Right renal cortex interstitium (tissue), 3 donors: ENCODE data around the gene APCDD1L. TPM values are rescaled to one million over a fixed set of nuclear protein-coding genes. Genes with fewer than 3 reads are reported as not detected.
"Not testable (repeated sequence)": the region's sequence is repeated elsewhere in the genome, so short reads cannot be mapped to it uniquely, and the experiment has no call there.

Experiments used
- DNase-seq, 3 donors: peaks; one replicate each; pipeline ENCODE4 v3.0.0-alpha.2; 2013; ENCODE audit warnings: low read depth in 3 of 3, low spot score in 2 of 3
- polyA plus RNA-seq, 3 donors: library from polyadenylated mRNA; unstranded; fragments of 120-200 nt; gene quantifications; one replicate each; pipeline ENCODE4 v1.2.1, GENCODE V29; 2013; ENCODE audit not compliant: insufficient read length in 3 of 3

Gene APCDD1L
- polyA plus RNA-seq, 3 donors, result 9.4 to 14.0 (median 13.8) TPM

DNA sequence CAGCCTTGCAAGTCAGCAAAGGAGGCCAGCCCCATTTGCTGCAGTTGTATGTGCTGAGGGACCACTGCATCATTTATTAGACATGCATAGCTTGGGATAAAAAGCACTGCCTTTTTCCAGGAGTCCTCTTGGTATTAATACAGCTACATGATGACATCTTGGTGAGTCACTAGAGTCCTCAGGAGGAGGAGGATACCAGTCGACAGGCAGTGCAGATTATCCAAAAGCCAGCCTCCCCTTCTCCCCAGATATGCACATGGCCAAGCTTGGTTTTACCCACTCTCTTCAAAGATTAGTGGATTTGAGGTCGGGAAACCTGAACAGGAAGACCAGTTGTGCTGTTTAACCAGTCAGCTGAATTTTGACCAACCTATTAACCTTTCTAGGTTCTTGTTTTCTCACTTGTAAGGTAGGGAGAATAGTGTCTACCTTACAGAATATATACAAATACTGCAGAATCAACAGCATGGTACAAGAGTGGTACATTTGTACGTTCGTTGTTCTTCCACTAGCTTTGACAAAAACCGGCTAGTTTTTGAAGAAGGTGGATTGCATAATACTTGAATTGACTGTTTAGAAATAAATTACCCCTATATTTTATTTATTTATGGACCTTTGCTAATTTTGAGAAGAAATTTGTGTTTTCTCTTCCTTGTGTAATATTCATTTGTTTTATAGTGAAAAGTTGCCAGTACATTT is 94.3 kb downstream of the APCDD1L start:
- no peak for DNase-seq

DNA sequence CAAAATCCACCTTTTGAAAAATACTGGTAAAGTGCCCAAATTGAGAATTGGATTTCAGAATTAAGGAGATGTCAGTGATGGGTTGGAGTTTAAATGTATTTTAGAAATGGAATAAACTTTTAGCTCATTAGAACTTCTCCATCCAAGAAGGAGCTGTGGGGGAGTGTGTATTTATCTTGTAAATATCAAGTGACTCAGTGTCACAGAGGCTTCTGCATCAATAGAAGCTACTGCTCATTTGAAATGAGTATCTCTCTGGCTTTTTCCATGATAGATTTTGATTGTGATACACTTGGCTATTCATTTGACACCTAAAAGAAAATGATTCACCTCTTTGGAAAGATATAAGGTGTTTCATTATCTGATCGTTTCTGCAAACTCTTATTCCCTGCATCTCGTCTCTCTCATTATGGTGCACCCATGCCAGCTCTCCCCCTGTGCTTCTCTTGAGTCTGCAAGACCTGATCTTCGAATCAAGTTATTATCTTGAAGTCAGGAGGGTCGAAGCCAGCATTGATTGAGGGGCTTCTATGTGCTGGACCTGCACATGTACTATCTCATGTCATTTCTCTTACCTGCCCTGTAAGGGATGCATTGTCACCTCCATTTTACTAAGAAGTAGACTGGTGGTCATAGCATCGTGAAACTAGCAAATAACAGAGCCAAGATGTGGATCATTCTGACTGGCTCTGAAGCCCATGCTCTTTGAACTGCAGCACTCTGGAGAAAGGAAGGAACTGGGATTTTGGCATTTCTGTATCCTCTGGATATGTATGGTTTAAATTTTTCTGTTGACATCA is 96.0 kb downstream of the APCDD1L start:
- no peak for DNase-seq

DNA sequence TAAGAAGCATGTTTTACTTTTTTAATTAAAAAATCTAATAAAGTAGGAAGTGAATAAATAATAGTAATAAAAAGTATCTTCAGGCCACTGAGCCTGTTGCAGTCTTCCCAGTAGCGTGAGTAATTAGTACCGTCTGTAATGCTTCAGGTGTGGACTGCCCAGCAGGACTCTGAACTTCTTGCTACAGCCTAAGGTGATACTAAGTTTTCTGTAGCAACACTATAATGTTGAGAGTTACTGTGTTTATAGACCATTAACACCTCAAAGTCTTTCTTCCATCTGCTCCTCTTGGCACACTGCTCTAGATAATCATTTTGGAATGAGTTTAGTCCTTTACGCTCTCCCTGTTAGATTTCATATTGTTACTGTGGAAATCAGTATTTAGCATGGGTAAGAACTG is 97.8 kb downstream of the APCDD1L start:
- DNase-seq, result no peak

DNA sequence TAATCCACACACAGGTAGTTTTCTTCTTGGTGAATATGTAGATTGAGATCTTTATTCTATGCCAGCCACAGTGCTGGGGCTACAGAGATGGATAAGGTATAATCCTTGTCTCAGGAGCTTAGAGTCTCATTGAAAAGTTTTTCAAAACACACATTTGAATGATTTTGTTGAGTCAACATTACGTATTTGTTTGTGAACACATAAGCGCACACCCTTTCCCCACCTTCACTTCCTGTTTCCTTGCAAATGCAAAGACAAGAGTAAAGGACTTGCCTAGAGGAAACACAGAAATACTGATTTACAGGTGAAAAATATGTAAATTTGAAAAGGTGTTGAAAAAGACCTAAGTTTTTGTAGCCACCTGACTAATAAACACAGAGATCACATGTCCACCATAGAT is 98.4 kb downstream of the APCDD1L start:
- DNase-seq, result no peak

DNA sequence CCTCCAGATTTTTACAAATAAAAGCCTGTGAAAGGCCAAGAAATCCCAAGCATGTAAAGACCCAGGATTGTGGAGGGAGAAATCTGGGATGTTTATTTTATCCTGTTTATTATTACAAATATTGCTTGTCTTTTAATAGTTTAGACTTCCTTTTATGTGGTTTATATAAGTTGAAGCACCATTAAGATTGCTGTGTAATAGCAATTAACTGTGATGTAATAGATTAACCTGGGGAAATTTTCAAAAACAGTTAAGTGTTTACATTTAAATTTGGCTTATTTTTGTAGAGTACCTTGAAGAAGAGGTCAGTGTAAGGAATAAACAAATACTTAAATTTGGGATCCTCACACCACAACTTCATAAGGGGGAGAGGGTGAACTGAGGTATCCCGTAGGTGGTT is 99.1 kb downstream of the APCDD1L start:
- DNase-seq, result no peak

DNA sequence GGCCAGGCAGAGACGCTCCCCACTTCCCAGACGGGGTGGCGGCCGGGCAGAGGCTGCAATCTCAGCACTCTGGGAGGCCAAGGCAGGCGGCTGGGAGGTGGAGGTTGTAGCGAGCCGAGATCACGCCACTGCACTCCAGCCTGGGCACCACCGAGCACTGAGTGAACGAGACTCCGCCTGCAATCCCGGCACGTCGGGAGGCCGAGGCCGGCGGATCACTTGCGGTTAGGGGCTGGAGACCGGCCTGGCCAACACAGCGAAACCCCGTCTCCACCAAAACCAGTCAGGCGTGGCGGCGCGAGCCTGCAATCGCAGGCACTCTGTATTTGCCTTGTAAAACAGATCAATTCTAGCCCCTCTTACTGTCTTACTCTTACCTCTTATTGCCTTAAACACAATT is 100.4 kb downstream of the APCDD1L start:
- DNase-seq, result not testable (repeated sequence)

DNA sequence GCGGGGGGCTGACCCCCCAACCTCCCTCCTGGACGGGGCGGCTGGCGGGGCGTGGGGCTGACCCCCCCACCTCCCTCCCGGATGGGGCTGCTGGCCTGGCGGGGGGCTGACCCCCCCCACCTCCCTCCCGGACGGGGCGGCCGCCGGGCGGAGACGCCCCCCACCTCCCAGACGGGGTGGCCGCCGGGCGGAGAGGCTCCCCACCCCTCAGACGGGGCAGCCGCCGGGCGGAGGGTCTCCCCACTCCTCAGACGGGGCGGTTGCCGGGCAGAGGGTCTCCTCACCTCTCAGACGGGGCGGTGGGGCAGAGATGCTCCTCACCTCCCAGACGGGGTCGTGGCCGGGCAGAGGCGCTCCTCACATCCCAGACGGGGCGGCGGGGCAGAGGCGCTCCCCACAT is 101.0 kb downstream of the APCDD1L start:
- DNase-seq, result not testable (repeated sequence)

Other genes starting within 250 kb of the APCDD1L start
- 10 to 100 TPM; 18.6 to 19.6 (median 18.6) TPM for gene RAB22A, start 205.7 kb downstream of the APCDD1L start, polyA plus RNA-seq
- 10 to 100 TPM; 57.1 to 61.4 (median 58.4) TPM for gene VAPB, start 126.2 kb downstream of the APCDD1L start, polyA plus RNA-seq
- 10 to 100 TPM; 49.9 to 57.6 (median 54.7) TPM for gene STX16, start 135.9 kb upstream of the APCDD1L start, polyA plus RNA-seq
- gene NPEPL1, start 177.4 kb upstream of the APCDD1L start, polyA plus RNA-seq, result 10 to 100 TPM; 30.6 to 36.8 (median 32.8) TPM